A549 (cell line): ENCODE data around the gene ITGB8. TPM values are rescaled to one million over a fixed set of nuclear protein-coding genes. Genes with fewer than 3 reads are reported as not detected.

Experiments used
- ATAC-seq, 2 experiments: fragments of 200-7000 bp in 1 of 2; fragments of >200 bp in 1 of 2; cut with Nextera tagmentation in 1 of 2; cut with Tn5 transposase in 1 of 2; 3 replicates each; pipeline versions ENCODE4 v1.8.0 to v1.9.1; 2018 to 2020; ENCODE audit warnings: mild to moderate bottlenecking in 1 of 2, moderate library complexity in 1 of 2
- CTCF ChIA-PET: fragments of 300-600 bp; sonication (Branson Sonifier 250); formaldehyde crosslinking; extraction: SDS; loops from one replicate; lab custom pipeline; 2021; ENCODE audit warnings: antibody characterized with exemption, inconsistent platforms; lab: Yijun Ruan, JAX
- POLR2A ChIA-PET: fragments of 350-600 bp; formaldehyde crosslinking; extraction: SDS; loops from one replicate; lab custom pipeline; 2021; ENCODE audit warnings: antibody characterized with exemption, inconsistent platforms; lab: Yijun Ruan, JAX
- DNase-seq, 2 experiments: peaks; one replicate each; pipeline versions ENCODE4 v3.0.0 to v3.0.0-alpha.2; 2011 to 2016; ENCODE audit warnings: low read depth in 1 of 2, low spot score in 1 of 2
- FAIRE-seq: peaks from 2 replicates; lab custom pipeline; 2011; peaks lifted over from hg19 to GRCh38; lab: Jason Lieb, UNC
- H3K27ac ChIP-seq, 2 experiments: fragments of >200 bp; sonication (Bioruptor Twin); formaldehyde crosslinking; 3 replicates each; pipeline ENCODE4 v1.5.1; 2016 to 2017
- H3K4me1 ChIP-seq: fragments of >200 bp; sonication (Bioruptor Twin); formaldehyde crosslinking; 3 replicates; pipeline ENCODE4 v1.6.1; 2016
- H3K4me2 ChIP-seq: fragments of >200 bp; sonication (Bioruptor Twin); formaldehyde crosslinking; 3 replicates; pipeline ENCODE4 v1.6.1; 2016
- H3K4me3 ChIP-seq: fragments of >200 bp; sonication (Bioruptor Twin); formaldehyde crosslinking; 3 replicates; pipeline ENCODE4 v1.5.1; 2016
- H3K9me3 ChIP-seq: fragments of >200 bp; sonication (Bioruptor Twin); formaldehyde crosslinking; 3 replicates; pipeline ENCODE4 v1.6.1; 2016
- BCL3 ChIP-seq: fragments of >200 bp; sonication (Bioruptor Twin); formaldehyde crosslinking; IDR thresholded peaks from 3 replicates; pipeline ENCODE4 v1.6.1; 2016
- BHLHE40 ChIP-seq: IDR thresholded peaks from 2 replicates; pipeline ENCODE4 v1.6.1; 2012; ENCODE audit warnings: low read depth, low read length, inconsistent platforms
- CHD2 ChIP-seq: fragments of 150-350 bp; IDR thresholded peaks from 2 replicates; pipeline ENCODE4 v1.6.1; 2014; ENCODE audit warnings: low read length; ENCODE audit not compliant: partially characterized antibody
- EHF ChIP-seq: fragments of 250-450 bp; sonication (Bioruptor Pico); IDR thresholded peaks from 2 replicates; pipeline ENCODE4 v1.5.0; 2020; ENCODE audit warnings: mild to moderate bottlenecking
- EHMT2 ChIP-seq: fragments of 200-600 bp; sonication (generic); IDR thresholded peaks from 2 replicates; pipeline ENCODE4 v1.6.1; 2016; ENCODE audit warnings: antibody characterized with exemption, low read depth, mild to moderate bottlenecking, moderate library complexity
- EP300 ChIP-seq, 2 experiments: fragments of >200 bp; sonication (Bioruptor Twin); formaldehyde crosslinking; IDR thresholded peaks; 2 replicates in 1 of 2; 3 replicates in 1 of 2; pipeline ENCODE4 v1.6.1; 2016 to 2017
- ESRRA ChIP-seq: fragments of 150-350 bp; IDR thresholded peaks from 2 replicates; pipeline ENCODE4 v1.6.1; 2014; ENCODE audit warnings: mild to moderate bottlenecking, low read length, borderline replicate concordance
- FOSB ChIP-seq: fragments of 250-450 bp; sonication (Bioruptor Pico); IDR thresholded peaks from 2 replicates; pipeline ENCODE4 v1.5.0; 2020; ENCODE audit warnings: mild to moderate bottlenecking, moderate library complexity
- HES2 ChIP-seq: fragments of >200 bp; sonication (Bioruptor Twin); formaldehyde crosslinking; IDR thresholded peaks from 2 replicates; pipeline ENCODE4 v1.6.1; 2016
- HOXA7 ChIP-seq: fragments of 250-450 bp; sonication (Bioruptor Pico); IDR thresholded peaks from 2 replicates; pipeline ENCODE4 v1.5.0; 2020; ENCODE audit warnings: mild to moderate bottlenecking, moderate library complexity
- HOXB13 ChIP-seq: fragments of 250-450 bp; sonication (Bioruptor Pico); IDR thresholded peaks from 2 replicates; pipeline ENCODE4 v1.5.0; 2020; ENCODE audit warnings: low read depth, mild to moderate bottlenecking, moderate library complexity
- JUN ChIP-seq, 2 experiments: fragments of >200 bp; sonication (Bioruptor Twin); formaldehyde crosslinking; IDR thresholded peaks; 2 replicates in 1 of 2; 3 replicates in 1 of 2; pipeline ENCODE4 v1.6.1; 2016 to 2017
- JUNB ChIP-seq: fragments of >200 bp; sonication (Bioruptor Twin); formaldehyde crosslinking; IDR thresholded peaks from 2 replicates; pipeline ENCODE4 v1.6.1; 2016
- MAZ ChIP-seq: fragments of 150-350 bp; IDR thresholded peaks from 2 replicates; pipeline ENCODE4 v1.6.1; 2014; ENCODE audit warnings: antibody characterized with exemption, low read depth, low read length, borderline replicate concordance
- MYC ChIP-seq: IDR thresholded peaks from 2 replicates; pipeline ENCODE4 v1.6.1; 2012; ENCODE audit warnings: mild to moderate bottlenecking, inconsistent platforms, low read length, improper control_type of control experiment, borderline replicate concordance
- PBX3 ChIP-seq: IDR thresholded peaks from 2 replicates; pipeline ENCODE4 v1.6.1; 2012
- POLR2A ChIP-seq: IDR thresholded peaks from 2 replicates; pipeline ENCODE4 v1.6.1; 2012; ENCODE audit warnings: mild to moderate bottlenecking, low read length
- POLR2AphosphoS2 ChIP-seq: conservative IDR thresholded peaks from 2 replicates; pipeline ENCODE4 v1.6.1; 2012; ENCODE audit warnings: low read length, improper control_type of control experiment, inconsistent platforms
- RARB ChIP-seq: fragments of 250-450 bp; sonication (Bioruptor Pico); IDR thresholded peaks from 2 replicates; pipeline ENCODE4 v1.8.0; 2021; ENCODE audit warnings: mild to moderate bottlenecking, moderate library complexity
- REST ChIP-seq: fragments of 200-600 bp; sonication (generic); IDR thresholded peaks from 2 replicates; pipeline ENCODE4 v1.6.1; 2016; ENCODE audit warnings: antibody characterized with exemption, mild to moderate bottlenecking, moderate library complexity
- RFX5 ChIP-seq: fragments of 450-650 bp; IDR thresholded peaks from 2 replicates; pipeline ENCODE4 v1.7.1; 2014; ENCODE audit warnings: antibody characterized with exemption, mild to moderate bottlenecking, moderate library complexity
- SMC3 ChIP-seq: fragments of >200 bp; sonication (Bioruptor Twin); formaldehyde crosslinking; IDR thresholded peaks from 3 replicates; pipeline ENCODE4 v1.6.1; 2018; ENCODE audit warnings: inconsistent platforms
- USF2 ChIP-seq: fragments of 450-650 bp; IDR thresholded peaks from 2 replicates; pipeline ENCODE4 v1.6.1; 2014; ENCODE audit warnings: antibody characterized with exemption
- ZFP36 ChIP-seq: fragments of 450-650 bp; IDR thresholded peaks from 2 replicates; pipeline ENCODE4 v1.6.1; 2014; ENCODE audit warnings: borderline replicate concordance; ENCODE audit not compliant: partially characterized antibody
- ZSCAN20 ChIP-seq: fragments of 250-450 bp; sonication (Bioruptor Pico); IDR thresholded peaks from 2 replicates; pipeline ENCODE4 v1.8.0; 2022; ENCODE audit warnings: mild to moderate bottlenecking, moderate library complexity
- WGBS: methylation state at CpG from one replicate; pipeline ENCODE4 v1.1.6; 2017; ENCODE audit errors: missing lambda C conversion rate; 5-methylcytosine and 5-hydroxymethylcytosine counted together
- polyA plus RNA-seq, 4 experiments: library from polyadenylated mRNA; depleted of rRNA in 3 of 4; stranded (reverse); fragments of >200 nt; fragmentation: RNase III in 1 of 4; extraction: RNeasy Plus Mini Kit Qiagen cat#74134 plus additional on column Dnase treatment in 1 of 4; gene quantifications; 2 replicates in 3 of 4; 3 replicates in 1 of 4; pipeline ENCODE4 v1.2.3, GENCODE V29; 2011 to 2017
- TF ChIP-seq, protein P1 (sequence below): fragments of 250-450 bp; sonication (Bioruptor Pico); IDR thresholded peaks from 2 replicates; pipeline ENCODE4 v1.5.0; 2020; ENCODE audit warnings: low read depth, mild to moderate bottlenecking, moderate library complexity
- TF ChIP-seq, protein P2 (sequence below): IDR thresholded peaks from 2 replicates; pipeline ENCODE4 v1.6.1; 2012
- TF ChIP-seq, protein P3 (sequence below): fragments of >200 bp; sonication (Bioruptor Twin); formaldehyde crosslinking; IDR thresholded peaks from 3 replicates; pipeline ENCODE4 v1.5.1; 2016

The ITGB8 gene
- polyA plus RNA-seq, 2 of the 4 experiments (the other 2 are of a cell fraction) = 0.39 to 0.67 TPM

DNA sequence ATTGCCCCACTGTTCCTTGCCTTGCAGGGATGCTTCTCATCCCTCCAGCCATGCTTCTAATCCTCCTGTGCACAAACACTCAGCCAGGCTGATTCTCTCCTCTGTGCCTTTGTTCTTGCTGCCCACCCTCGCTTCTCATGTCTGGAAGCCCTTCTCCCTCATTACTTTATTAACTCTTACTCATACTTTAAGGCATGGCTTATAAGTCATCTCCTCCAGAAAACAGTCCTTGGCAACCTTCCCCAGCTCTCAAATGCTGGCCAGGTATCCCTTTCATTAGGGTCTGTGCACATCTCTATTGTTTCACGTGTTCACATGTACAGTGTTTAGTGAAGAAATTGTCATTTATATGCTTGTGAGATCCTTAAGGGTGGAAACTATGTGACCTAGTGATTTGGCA is 62.9 kb downstream of the ITGB8 start:
- ChIA-PET POLR2A (no interaction called here), CTCF (interaction anchor here (1.2 kb wide), 1 partner anchor 13 kb away, joined by 3 read pairs; no protein-coding TSS in a partner anchor)
- H3K27ac ChIP-seq = peak overlapping the region; percentile 22 to 75; a peak in 4 of 6 replicates
- 51% methylated on average over 2 of the region's 2 CpGs for WGBS
- DNase-seq = no peak
- FAIRE-seq = no peak
- ATAC-seq = no peak
- TF ChIP-seq EHF (CRISPR knock-in tag) (no peak), POLR2A (no peak), BHLHE40 (no peak), USF2 (no peak), FOSB (CRISPR knock-in tag) (no peak), JUNB (no peak), HOXA7 (CRISPR knock-in tag) (no peak), JUN (IDR thresholded peaks at IDR 0.05) (no peak), EP300 (IDR thresholded peaks at IDR 0.05) (no peak), HES2 (no peak), ESRRA (no peak), MAZ (no peak), BCL3 (no peak), HOXB13 (CRISPR knock-in tag) (no peak), RARB (no peak)
- TF ChIP-seq, protein P1, sequence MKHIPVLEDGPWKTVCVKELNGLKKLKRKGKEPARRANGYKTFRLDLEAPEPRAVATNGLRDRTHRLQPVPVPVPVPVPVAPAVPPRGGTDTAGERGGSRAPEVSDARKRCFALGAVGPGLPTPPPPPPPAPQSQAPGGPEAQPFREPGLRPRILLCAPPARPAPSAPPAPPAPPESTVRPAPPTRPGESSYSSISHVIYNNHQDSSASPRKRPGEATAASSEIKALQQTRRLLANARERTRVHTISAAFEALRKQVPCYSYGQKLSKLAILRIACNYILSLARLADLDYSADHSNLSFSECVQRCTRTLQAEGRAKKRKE (CRISPR knock-in tag) = no peak
- TF ChIP-seq, protein P2, sequence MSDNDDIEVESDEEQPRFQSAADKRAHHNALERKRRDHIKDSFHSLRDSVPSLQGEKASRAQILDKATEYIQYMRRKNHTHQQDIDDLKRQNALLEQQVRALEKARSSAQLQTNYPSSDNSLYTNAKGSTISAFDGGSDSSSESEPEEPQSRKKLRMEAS = no peak
- H3K4me1 ChIP-seq = peaks cover 23% of the 10 kb centered on the region
- no peaks in the 10 kb centered on the region for H3K9me3 ChIP-seq
- no peak overlapping the region for H3K4me3 ChIP-seq
- H3K4me2 ChIP-seq = peak overlapping the region; percentile 45

GRCh38 chr7:20394284-20394683 is 63.6 kb downstream of the ITGB8 start:
- FAIRE-seq (no peak), ATAC-seq (no peak), DNase-seq (no peak)
- no peak overlapping the region for H3K4me2 ChIP-seq
- H3K27ac ChIP-seq = no peak overlapping the region
- no peak overlapping the region for H3K4me3 ChIP-seq
- 72% methylated on average over 3 of the region's 3 CpGs for WGBS
- H3K4me1 ChIP-seq = peaks cover 23% of the 10 kb centered on the region
- H3K9me3 ChIP-seq = no peaks in the 10 kb centered on the region
- CTCF ChIA-PET = no interaction called here
- POLR2A ChIA-PET = no interaction called here
- TF ChIP-seq SMC3 = no peak
- TF ChIP-seq HES2 = no peak
- TF ChIP-seq ZFP36 = no peak
- TF ChIP-seq RFX5 = no peak
- TF ChIP-seq REST = no peak
- TF ChIP-seq, protein P2 = no peak
- no peak for TF ChIP-seq EHMT2
- TF ChIP-seq PBX3 = no peak
- no peak for TF ChIP-seq POLR2AphosphoS2
- TF ChIP-seq ZSCAN20 (CRISPR knock-in tag) = no peak
- TF ChIP-seq CHD2 = no peak
- TF ChIP-seq JUNB = no peak
- no peak for TF ChIP-seq MAZ
- no peak for TF ChIP-seq MYC
- TF ChIP-seq, protein P3, sequence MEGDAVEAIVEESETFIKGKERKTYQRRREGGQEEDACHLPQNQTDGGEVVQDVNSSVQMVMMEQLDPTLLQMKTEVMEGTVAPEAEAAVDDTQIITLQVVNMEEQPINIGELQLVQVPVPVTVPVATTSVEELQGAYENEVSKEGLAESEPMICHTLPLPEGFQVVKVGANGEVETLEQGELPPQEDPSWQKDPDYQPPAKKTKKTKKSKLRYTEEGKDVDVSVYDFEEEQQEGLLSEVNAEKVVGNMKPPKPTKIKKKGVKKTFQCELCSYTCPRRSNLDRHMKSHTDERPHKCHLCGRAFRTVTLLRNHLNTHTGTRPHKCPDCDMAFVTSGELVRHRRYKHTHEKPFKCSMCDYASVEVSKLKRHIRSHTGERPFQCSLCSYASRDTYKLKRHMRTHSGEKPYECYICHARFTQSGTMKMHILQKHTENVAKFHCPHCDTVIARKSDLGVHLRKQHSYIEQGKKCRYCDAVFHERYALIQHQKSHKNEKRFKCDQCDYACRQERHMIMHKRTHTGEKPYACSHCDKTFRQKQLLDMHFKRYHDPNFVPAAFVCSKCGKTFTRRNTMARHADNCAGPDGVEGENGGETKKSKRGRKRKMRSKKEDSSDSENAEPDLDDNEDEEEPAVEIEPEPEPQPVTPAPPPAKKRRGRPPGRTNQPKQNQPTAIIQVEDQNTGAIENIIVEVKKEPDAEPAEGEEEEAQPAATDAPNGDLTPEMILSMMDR = no peak
- no peak for TF ChIP-seq HOXA7 (CRISPR knock-in tag)
